8988T (cell line): ENCODE data around the gene DCC.

ENCODE experiments used
- DNase-seq: peaks from one replicate; pipeline ENCODE4 v3.0.0; 2011

The DCC gene

DNA sequence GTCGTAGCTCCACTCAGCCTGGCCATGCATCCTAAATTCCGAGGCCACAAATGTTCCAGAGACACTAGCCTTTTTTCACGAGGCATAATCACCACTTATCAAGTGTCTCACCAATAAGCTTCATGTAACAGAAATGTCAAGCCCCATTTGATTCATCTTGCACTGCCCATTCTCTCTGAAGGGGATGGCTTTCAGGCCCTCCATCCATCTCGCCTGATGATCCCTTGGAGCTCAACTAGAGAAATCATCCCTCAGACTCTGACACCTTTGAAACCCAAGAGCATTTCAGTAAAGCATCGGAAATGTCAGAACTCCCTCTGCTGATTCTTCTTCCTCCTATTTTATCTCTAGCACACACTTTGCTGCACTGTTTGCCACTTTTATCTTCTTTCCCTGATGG is 91.7 kb downstream of the DCC start:
- DNase-seq = no peak

DNA sequence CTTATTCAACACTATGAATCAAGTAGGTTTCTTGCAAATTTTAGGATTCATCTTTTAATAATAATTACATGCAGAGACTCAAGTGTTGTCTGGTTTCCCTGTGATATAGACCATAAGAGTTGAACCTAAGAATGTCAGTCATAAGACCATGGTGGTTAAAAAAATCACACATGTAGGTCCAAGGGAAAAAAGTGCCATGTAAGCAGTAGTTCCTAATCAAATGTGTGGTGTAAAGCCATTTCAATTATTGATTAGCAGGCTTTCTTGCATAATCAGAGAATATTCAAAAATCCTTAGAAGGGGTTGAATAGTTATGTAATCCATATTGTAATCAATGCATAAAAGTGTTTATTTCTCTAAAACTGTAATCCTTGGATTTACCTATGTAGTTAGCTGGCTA is 93.8 kb downstream of the DCC start:
- no peak for DNase-seq

DNA sequence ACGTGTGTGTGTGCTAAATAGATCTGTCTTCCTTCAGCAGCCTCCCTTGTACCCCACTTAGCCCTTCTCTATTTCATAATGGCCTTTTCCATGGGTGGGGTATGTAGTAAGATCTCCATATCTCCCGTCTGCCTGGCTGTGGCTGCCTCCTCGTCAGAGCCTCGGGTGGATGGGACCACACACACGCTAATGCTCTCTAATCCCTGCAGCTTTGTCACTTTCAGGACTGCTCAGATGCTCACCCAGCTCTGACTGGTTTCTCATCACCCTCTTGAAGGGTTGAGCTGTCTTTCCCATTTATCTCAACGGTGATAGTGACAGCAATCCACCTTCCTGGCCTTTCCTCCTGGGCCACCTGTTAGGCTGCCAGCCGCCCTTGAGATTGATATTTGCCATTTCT is 95.3 kb downstream of the DCC start:
- no peak for DNase-seq

DNA sequence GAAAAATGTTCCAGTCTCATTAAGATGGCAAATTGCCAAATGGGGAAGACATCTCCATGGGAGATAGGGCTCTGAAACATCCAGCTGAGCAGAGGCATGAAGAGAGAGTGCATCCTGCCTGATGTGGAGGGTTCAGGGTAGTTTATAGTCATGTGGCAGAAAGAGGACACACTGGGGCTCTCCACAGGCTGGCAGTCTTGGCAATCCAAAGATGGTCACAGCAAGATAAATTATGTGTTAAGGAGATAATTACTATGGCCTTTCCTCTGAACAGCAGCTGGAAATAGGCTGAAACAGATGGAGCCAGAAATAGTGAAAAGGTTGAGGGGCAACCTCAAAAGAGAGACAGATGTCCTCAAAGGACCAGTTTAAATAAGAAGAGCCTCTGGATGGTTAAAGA is 97.2 kb downstream of the DCC start:
- no peak for DNase-seq

DNA sequence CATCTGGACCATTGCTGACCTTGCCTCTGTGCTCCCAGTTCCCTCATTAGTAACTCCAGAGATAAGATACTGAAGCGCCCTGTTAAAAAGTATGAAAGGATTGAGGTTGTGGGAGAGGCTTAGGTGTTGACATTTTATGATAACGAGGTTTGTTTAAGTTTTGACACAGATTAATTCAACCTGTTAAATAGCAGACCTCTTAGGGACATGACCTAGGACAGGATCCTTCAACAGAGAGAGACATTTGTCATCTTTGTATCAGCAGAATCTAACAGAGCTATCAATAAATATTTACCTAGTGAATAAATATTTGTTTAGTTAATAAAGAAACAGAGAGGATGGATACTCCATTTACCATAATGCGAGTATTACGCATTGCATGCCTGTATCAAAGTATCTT is 99.5 kb downstream of the DCC start:
- DNase-seq = no peak

DNA sequence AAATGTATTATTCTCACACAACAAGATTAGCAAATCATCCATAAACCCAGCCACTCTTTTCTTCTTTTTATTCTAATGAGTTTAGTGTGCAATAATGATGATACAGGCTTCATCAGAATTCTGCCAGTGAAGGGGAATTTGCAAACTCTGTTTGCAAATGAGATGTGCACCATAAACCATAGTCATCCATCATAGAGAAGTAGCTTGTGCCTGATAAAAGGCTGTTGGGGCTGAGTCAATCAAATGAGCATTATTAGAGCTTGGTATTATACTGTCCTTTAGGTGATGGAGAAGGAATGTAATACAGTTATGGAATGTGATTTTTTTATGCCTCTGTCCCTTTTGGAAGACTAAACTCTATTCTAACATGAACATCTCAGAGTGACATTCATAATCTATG is 101.8 kb downstream of the DCC start:
- DNase-seq = no peak

DNA sequence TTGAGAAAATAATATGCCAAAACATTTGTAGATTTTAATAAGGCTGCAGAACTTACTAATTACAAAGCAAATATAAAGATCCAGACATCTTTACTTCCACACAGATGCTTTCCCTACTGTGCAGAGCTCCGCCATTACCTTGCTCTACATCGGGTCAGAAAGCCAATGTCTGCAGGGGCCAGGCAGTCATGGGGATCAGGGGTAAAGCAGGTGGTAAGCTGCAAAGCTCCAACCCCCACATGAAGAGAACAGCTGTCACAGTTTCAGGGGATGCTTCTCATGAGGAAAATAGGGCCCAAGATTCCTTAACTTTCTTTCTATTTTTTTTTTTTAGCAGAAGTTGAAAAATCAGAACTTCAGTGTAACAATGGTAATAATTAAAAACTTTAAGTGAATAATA is 102.7 kb downstream of the DCC start:
- DNase-seq = no peak

DNA sequence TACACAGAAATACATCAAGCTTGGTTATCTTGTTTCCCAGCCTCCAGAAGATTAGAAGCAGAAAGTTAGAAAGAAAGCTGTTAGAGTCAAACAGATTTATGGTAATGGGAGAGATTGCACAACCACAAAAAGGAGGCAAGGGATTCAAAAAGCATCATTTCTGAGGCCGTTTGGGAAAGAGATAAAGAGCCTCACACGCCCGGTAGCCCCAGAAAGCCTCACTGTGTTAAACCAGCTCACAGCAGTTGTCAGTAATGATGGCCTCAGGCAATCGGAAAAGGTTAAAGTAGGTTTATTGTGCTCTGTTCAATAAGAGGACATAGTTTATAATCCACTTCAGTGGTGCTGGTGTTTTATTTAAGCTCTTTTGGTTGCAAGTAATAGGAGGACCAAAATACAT is 111.3 kb downstream of the DCC start:
- no peak for DNase-seq

DNA sequence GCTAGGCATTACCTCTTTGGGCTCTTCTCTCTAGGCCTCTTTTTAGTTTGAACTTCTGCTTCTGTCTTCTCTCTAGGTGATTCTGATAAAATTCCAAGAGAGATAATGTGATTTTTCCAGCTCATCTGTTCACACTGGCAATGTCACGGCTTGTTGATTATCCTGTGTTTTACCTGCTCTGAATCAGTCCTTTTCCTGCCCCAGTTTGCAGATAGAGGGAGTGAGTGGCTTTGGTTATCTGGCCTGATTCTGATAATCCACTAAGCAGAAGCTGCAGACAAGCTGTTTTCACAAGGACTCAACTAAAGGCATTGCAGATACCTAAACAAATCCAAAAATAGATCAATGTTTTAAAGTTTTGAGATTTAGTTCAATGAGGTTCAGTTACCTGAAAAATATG is 111.9 kb downstream of the DCC start:
- no peak for DNase-seq

DNA sequence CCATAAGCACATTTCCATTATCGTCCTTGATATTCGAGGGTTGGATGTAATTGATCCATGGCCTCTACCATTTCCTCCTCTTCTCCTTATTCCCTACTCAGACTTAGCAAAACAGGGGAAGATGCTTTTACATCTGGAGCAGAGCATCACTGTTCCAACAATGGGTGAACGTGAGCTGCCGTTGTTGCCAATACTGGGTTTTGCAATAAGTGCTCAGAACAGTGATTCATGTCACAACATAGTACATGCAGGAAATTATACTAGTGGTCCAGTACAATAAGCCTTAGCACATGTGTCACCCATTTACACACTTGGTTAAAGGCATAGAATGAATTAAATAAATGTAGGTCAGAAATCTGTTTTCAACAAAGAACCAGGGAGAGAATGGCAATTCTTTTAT is 112.4 kb downstream of the DCC start:
- DNase-seq = no peak

DNA sequence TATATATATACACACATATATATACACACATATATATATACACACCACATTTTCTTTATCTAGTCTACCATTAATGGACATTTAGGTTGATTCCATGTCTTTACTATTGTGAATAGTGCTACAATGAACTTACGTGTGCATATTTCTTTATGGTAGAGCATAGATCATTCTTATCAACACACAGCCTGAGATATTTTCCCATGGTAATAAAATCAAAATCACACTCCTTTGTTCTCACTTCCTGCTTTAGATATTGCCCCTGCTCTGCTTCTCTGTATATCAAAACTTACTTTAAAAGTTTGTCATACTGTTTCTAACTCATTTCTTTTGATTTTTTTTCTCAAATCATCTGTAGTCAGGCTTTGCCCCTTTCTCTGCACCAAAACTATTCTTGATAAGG is 119.9 kb downstream of the DCC start:
- no peak for DNase-seq

DNA sequence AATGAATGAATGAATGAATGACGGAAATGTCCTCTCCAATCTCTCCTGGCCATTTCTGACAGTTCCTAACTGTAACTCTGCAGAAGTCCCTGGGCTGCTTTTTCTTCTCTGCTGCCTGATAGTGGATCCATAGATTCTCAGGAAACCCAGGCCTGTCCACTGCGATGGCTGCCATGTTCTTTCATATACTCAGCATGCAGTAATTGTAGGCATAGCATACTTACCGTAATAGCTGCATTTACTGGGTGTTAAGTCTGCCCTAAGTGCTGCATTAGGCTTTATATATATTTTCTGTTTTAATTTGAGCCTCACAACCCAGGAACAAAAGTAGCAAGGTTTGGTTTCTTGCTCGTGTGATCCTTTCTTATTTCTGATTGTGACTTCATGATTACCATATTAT is 122.9 kb downstream of the DCC start:
- no peak for DNase-seq

DNA sequence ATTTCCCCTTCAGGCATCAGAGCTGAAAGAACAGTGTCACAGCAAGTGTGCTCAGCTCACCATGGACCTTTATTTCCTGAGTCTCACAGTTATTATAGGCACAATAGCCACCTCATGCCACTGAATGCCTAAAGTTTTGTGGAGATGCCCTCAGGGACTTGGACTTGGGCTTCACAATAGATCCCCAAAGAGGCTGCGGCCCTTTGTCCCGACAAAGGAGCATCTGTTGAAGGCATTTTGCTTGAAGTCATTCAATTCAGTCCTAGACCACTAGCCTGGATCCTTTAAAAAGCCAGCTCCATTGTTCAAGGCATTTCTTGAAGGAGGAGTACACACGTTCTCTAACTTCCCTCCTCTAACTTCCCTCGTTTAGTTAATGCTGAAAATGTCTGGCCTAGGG is 125.4 kb downstream of the DCC start:
- DNase-seq = no peak

DNA sequence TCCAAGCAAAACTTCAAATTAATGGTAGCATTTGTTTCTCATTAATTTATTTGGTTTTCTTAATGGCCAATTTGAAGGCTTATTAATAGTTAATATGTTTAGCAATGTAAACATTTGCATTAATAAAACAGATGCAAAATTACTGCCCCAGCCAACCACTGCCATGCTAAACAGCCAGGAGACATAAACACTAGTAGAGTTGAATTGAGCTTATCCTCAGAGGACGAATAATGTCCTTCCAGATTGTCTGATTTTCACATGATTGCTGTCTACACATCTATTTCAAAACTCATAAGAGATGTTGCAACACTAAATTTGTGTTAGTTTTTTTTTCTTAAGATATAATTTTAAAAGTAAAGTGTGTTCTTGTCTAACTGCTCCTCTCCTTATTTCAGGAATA is 128.5 kb downstream of the DCC start:
- DNase-seq = no peak

DNA sequence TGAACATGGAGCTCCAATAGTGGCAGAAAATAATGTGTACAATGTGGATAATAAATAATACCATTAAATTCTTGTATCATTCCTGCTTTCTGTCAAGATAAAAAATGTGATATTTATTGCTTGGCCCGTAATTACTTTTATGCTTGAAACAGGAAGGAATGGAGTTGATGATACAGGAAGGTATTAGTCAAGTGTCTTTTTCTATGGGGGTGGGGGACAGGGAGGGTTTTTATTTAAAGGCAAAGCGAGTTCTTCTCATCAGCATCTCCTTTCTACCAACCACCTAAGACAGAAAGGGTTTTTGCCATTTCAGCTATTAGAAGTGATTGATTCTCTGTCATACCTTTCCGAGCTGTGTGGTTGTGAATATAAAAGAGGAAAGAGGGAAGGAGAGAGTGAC is 135.3 kb downstream of the DCC start:
- no peak for DNase-seq

DNA sequence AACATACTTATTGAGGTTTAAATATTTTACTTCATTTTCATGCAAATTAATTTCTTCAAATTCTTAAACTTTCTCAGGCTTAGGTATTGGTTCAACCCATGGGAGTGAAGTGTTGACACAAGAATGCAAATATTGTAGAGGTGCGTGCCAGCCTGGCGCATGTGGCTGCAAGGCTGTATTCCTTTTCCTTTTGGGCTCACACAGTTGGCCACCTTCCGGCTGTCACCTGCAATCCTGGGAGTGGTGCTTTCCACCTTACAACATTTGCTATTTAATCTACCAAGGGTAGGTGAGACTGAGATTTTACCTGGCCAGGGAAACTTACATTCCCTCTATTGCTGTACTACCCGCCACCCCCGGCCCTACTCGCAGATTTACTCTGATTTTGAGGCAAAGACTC is 141.1 kb downstream of the DCC start:
- DNase-seq = no peak

DNA sequence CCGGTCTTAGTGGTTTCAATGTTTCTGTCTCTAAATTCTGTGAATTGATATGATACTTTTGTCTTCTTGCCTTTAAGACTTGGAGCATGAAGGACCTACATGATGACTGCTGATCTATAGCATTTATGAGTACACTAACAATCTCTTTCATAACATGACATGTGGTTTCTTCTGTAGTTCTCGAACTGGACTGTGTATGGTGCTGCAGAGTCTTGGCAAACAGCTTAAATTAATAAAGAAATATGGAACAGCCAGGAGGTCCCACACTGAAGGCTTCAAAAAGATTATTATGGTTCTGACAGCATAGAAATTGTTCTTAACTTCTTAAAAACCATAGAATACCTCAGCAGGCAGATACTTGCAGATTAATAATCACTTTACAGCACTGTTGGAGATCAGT is 145.0 kb downstream of the DCC start:
- DNase-seq = no peak

DNA sequence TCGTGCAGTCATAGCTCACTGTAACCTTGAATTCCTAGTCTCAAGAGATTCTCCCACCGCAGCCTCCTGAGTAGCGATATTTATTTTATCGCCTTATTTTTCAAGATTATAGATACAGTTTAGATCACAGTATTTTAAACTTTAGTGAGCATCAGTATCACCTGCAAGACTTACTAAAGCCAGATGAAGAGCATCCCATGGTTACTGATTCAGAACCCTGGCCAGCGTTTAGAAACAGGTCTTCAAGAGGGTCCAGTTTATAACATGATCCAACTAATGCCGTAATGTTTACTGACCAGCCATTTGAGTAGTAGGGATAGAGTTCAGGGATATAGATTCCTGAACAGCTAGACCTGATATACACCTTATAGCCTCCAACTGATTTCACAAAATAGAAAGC is 146.1 kb downstream of the DCC start:
- DNase-seq = no peak

DNA sequence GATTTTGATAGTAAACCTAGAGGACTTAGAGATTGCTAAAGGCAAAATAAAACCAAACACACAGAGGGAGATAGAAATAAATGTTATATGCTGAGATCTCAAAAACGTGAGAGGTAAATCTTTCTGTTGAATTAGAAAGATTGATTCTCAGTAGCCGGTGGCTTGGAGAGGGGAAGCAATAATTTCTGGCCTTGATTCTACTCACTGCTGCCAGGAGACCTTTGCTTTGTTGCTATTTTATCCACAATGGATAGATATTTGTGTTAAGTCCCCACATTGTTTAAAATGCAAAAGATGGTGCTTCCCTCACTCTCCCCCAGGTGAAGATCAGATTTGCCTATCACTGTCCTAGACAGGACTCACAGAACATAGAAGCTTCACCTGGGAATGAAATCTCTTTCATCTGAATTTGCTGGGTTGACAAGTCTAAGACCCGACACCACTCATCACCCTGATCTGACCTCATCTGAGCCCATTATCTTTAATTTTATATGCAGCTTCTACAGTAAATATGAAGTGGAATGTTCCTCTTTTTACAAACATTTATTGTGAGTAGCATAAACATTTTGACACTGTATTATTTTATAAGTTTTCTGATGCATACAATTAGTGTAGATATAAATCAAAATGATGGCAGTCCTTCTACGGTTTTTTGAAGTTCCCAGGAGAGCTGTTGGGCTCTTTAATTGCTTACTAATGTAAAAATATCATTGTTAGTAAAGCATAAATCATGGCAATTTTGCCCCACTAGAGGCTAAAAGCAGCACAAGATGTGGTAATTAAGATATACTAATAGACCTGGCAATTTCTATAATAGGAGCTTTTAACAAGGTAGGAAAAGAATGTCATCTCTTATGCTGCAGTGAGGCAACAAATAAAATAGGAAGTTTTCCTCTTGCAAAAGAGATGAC is 149.7 kb downstream of the DCC start:
- no peak for DNase-seq

DNA sequence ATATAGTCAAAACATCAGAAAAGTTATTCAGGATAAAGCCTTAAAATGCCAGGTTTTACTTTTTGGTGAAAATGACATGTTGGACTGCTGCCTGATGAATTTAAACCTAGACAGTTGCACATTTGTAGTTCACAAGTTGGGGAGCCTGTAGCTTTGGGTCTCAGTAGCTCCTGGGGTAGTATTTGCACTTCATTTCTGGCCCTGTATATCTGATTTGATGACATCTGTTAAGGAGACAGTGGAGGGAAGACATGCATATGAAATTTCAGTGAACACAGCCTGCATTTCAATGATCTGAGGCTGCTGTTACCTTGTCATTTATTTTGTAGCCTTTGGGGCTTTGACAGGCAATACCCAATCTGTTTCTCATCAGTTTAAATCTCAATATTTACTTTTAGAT is 156.4 kb downstream of the DCC start:
- no peak for DNase-seq

DNA sequence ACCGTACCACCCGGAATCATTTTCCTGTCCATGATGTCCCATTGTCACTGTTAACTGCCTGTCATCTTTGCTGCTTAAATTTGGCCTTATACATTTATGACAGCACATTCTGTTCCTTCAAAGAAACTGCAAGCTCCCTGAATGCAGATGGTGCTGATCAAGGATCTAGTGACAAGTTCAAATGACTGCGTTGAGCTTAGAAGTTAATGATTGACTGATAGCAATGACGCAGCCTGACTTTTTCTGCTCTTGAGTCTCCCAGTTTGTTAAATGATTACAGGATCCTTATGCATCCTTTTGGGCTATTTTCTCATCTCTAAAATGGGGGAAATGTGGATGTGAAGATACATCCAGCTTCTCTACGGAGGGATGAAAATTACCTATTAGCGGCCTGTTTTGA is 159.0 kb downstream of the DCC start:
- DNase-seq = no peak

DNA sequence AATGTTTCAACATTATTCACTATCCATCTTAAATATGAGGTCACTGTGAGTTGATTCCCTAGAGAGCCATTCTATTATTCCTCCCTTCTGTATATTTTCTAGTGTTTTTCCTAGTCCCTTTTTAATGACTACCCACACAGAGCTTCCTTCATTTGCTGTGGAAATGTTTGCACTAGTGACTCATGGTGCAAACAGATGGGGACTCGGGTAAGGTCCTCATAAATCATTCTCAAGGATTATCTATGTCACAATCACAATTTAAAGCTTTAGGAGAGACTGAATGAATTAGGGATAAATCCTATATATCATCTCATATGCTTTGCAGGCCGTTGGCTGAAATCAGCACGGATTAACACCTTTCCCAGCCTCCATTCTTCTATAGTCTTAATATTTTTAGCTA is 159.6 kb downstream of the DCC start:
- DNase-seq = no peak

DNA sequence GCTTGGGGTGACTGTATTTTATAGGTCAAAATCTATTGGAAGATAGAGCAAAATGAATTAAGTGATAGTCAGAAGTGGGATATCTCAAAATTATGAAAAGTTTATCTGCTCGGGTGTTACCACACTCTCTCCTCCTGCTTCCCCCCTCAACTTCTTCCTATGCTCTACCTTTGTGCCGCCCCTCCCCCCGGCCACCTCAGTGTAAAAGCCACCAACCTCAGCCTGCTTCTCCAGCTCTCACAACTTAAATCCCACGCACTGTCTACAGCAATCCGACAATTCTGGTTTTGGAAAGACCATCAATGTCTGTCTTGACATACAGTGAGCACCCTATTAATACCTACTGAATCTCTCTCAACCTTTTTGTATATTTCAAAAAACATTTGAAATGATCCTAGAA is 164.6 kb downstream of the DCC start:
- no peak for DNase-seq

DNA sequence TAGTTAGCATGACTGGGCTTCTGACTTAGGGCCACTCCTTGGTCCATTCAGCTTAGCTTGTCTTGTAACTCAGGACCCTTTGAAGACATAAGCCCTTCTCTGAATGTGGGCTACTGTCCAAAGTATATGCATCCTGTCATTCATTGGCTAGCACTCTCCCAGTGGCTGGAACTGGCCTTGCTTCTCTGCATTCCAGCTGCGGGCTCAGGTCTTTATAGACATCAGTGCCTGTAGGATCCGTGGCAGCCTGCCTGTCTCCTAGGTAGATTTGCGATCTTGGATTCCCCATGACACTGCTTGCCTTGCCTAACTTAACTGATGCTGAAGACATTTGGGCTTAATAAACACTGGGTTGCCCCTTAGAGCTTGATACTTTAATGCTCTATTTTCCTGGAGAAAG is 170.1 kb downstream of the DCC start:
- DNase-seq = no peak

DNA sequence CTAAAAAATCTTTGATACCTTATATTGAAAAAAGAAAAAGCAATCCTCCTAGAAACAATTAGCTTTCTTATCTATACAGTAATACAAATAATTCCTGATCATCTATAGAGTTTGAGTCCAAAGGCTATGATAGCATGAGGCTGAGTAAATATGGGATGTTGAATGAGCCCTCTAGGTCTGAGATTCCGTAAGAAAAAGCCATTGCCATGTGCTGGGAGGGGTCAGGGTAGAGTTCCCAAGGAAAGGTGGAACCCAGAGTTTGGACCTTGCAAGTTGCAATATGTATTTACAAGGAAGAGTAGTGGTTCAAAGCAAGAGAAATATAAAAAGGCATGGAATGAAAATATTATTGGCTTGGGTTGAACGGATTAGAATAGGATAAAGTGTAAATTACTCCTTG is 178.1 kb downstream of the DCC start:
- DNase-seq = no peak
